Measurements from ENCODE around the gene ABTB2.

Gene ABTB2

GRCh38 chr11:34317666-34318065 lies 40.1 kb downstream of the ABTB2 start:
- DNase-seq (ENCODE audit: extremely low read depth in 1 of 2, low read depth in 1 of 2): no peak

GRCh38 chr11:34317036-34317360 lies 40.8 kb downstream of the ABTB2 start:
- DNase-seq (ENCODE audit: extremely low read depth in 1 of 2, low read depth in 1 of 2): no peak

- DNase-seq (ENCODE audit: extremely low read depth in 1 of 2, low read depth in 1 of 2): no peak
Measured at GRCh38 chr11:34316347-34317035, 41.3 kb downstream of the ABTB2 start.

GRCh38 chr11:34315394-34315793 lies 42.4 kb downstream of the ABTB2 start:
- DNase-seq (ENCODE audit: extremely low read depth in 1 of 2, low read depth in 1 of 2): no peak

- DNase-seq (ENCODE audit: extremely low read depth in 1 of 2, low read depth in 1 of 2): no peak
Measured at GRCh38 chr11:34314936-34315335, 42.9 kb downstream of the ABTB2 start.

DNA sequence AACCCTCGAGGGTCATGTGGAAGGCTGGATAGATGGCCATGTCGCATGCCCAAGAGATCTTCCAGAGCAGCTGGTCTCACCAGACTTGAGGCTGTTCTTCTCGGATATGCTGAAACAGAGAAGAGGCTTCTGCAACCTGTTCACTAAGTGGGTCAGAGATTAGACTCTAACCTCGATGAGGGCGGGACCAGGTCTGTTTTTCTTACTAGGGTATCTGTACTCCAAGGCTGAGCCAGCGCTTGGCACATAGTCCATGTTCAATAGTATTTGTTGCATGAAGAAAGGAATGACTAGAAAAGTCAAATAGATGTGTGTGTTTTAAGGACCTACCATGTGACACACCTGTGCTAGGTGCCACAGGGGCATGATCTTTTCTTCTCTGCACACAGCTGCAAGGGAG lies 43.6 kb downstream of the ABTB2 start:
- DNase-seq (ENCODE audit: extremely low read depth in 1 of 2, low read depth in 1 of 2): no peak

DNA sequence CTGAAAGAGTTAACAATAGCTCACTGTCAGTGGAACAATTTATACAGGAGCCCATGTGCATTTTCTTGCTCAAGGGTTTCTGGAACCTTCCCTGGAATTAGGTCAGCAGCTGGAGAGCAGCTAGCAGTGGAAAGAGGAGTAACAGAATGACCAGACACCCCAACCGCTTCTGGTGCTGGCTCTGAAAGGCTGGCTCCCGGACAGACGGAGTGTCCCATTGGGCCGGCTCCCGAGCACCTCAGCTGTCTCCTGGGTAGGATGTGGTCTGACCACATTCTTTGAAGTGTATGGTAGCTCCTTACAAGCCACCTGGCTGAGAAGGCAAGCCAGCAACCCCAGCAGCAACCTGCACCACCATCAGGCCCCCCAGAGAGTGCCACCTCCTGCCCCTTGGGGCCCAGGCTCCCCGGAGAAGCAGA lies 44.7 kb downstream of the ABTB2 start:
- no peak for DNase-seq (ENCODE audit: extremely low read depth in 1 of 2, low read depth in 1 of 2)

GRCh38 chr11:34311126-34311525 lies 46.7 kb downstream of the ABTB2 start:
- DNase-seq (ENCODE audit: extremely low read depth in 1 of 2, low read depth in 1 of 2): no peak

DNA sequence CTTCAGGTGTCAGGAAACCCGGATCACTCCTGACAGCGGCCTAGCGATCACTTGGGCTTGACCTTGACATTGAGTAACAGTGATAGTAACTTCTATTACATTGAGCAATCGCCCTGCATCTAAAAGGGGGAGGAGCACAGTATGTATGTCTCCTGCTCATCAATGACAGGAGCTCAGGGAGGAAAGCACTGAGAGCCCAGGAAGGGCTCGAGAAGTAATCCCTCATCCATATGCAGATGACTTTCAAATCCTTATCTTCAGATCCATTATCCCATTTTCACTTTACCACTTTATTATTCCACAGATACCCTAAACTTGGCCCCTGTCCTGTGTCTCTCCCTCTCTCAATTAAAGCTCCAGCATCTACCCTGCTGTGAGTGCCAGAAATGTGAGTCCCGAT lies 47.8 kb downstream of the ABTB2 start:
- DNase-seq (ENCODE audit: extremely low read depth in 1 of 2, low read depth in 1 of 2): no peak

DNA sequence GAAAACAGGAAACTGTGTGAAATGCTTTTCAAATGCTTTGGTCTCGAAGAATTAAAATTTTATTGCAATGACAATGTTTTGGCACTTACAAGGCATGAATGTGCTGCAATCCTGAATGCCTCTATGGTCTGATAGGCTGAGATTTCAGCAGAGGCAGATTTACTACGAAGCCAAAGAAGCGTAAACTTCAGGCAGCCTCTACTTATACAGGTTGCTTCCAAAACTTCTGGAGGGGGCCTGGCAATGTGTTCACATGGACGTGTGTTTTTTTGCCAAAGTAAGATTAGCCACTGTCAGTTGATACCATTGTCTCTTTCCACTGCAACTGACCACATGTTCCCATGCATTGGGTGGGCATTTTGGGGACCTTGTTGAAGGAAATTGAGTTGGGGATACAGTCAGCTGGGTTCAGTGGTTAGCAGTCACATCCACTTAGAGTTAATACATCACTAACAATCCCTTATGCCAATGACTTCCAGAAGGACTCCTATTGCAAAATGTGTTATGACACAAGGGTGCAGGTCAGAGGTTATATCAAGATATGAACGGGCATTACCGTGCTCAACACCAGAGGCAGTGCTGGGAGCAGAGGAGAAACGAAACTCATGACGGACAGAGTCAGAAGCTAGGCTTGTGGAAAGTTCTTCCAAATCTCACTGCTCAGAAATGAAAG lies 48.8 kb downstream of the ABTB2 start:
- no peak for DNase-seq (ENCODE audit: extremely low read depth in 1 of 2, low read depth in 1 of 2)

GRCh38 chr11:34308049-34308912 lies 49.5 kb downstream of the ABTB2 start:
- DNase-seq (ENCODE audit: extremely low read depth in 1 of 2, low read depth in 1 of 2): no peak

- DNase-seq (ENCODE audit: extremely low read depth in 1 of 2, low read depth in 1 of 2): no peak
Measured at GRCh38 chr11:34305780-34306179, 52.0 kb downstream of the ABTB2 start.

- DNase-seq (ENCODE audit: extremely low read depth in 1 of 2, low read depth in 1 of 2): no peak
Measured at GRCh38 chr11:34305193-34305592, 52.6 kb downstream of the ABTB2 start.

DNA sequence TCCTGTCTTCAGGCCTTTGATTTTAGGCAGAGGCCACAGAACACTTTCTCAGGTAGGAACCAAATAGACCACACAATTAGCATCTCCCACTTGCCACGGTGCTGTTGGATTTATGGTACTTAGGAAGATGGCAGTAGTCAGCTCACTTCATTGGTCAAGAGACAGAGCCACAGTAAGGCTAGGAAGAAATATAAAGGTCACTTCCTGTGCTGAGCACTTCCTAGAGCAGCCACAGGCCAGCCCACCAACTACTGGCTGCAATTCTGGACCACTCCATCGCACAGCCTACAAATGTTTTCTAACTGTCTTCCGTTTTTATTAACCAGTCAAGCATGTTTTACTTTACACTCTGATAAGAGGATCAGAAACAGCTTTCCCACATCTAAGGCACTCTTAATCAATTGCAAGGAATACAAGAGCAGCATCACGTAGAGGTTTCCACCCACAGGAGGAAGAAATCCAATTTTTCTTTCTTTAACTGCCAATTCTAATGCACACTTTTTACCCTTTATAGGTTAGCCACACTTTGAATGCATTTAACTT lies 54.7 kb downstream of the ABTB2 start:
- DNase-seq (ENCODE audit: extremely low read depth in 1 of 2, low read depth in 1 of 2): no peak

DNA sequence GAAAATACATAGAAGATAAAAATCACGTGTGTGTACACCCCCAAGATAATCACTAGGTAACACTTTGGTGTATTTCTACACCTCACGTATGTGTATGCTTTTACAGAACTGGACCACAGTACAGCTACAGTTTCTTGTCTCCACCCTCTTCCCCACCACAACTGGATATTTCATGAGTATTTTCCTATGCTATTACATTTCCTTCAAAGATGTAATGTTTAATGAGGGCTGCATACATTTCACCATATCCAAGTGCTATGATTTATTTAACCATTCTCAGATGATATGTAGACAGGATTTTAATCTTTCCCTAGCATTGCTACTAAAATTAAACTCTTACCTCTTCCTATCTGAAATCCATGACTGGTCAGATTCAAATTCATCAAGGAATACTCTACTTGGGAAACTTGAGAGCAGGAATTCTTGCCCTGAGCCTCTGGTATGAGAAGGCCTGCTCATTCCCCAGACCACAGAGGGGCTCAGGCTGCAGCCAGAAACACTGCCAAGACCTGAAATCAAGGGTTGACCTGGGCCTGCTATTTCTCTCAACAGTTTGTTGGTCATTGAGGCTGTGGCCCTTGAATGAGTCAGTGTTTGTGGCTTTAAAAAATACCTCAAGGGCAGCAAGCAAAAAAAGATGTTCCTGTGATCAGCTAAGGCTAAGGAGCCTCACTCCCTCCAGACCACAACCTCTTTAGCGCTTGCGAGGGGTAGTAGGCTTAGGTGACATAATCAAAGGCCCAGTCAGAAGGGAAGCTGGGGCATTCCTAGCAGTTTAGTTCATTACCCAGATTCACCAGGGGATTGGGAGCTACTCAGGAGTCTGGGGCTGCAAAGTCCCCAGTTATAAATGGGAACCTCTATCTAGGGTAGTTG lies 55.5 kb downstream of the ABTB2 start:
- no peak for DNase-seq (ENCODE audit: extremely low read depth in 1 of 2, low read depth in 1 of 2)

DNA sequence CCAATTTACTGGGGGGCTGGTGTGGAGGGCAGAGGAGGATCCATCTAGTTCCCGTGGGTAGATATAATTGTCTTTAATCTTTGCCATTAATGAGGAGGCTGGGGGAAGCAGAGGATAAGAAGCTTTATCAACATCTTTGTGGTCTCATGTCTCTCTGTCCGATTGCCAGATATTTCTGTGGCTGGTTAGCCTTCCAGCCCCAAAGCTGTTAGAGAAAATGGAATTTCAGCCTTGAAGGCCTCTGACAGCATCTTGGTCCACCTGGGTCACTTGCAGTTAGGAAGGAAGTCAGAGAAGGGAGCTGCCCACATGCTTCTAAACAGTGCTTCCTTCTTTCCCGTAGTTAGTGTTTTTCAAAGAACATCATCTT lies 56.9 kb downstream of the ABTB2 start:
- no peak for DNase-seq (ENCODE audit: extremely low read depth in 1 of 2, low read depth in 1 of 2)

DNA sequence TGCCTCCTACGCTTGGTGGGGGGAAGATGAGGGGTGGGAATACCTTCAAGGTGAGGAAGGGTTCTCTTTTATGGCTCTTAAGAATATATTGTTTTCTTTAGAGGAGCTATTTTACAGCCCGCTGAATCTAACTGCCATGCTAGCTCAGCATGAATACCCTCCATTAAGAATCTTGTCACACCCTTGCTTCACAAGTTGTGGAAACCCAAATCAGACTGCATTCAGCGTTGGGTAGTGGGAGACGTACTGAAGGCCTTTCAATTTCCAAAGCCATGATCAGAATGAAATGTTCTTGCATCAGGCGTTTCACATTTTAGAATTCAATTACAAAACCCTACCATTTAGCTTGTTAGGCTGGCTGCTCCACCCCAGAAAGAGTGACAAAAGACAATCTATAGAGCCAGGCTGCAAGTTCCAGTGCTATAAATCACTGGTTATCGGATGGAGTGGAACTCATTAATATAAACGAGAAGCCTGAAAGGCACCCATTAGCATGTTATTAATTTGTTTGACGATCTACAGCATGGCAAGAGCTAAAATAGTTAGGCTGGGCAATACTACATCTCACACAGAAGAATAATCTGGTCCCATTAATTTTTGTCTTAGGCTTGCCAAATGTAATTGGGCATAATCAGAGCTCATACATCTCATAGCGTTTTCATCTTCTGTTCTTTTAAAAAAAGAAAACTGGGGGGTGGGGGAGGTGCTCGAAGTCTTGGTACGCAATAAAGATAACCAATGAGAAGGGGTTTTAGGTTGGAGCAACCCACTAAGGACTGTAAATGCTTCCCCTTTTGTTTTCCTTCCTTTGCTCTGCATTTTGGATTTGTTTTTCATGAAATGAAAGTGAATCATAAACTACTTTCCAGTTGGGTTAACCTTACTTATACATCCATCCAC lies 57.5 kb downstream of the ABTB2 start:
- DNase-seq (ENCODE audit: extremely low read depth in 1 of 2, low read depth in 1 of 2): no peak

DNA sequence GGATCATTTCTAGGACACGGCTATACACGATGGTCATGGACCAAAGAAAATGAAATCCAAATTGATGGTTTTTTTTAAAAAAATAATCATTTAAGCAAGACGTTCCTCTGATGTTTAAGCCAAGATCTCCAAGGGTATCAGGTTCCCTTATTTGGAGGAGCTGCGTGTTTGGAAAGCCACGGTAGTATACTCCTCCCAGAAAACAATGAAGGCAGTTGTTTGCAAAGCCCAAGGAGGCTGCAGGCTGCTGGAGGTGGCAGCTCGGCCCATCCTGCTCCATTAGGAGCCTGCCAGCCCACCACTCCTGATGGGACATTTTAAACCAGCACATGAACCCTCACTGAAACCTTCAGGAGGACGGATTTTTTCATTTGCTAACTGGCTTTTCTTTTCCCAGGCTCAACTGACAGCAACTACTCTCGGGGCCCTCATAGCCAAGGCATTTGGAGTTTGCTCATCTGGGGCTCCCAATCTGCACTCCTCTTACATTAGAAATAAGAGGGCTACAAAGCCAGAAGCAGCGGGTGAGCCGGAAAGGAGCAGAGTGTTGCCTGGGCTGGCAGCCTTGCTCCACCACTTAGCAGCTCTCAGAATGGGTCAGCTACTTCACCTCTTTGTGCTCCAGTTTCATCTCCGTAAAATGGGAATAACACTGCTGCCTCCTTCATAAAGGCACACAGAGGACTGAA lies 58.4 kb downstream of the ABTB2 start:
- DNase-seq (ENCODE audit: extremely low read depth in 1 of 2, low read depth in 1 of 2): no peak

- no peak for DNase-seq (ENCODE audit: extremely low read depth in 1 of 2, low read depth in 1 of 2)
Measured at GRCh38 chr11:34298871-34299270, 58.9 kb downstream of the ABTB2 start.

Data from stimulated activated CD8-positive, alpha-beta memory T cell treated with anti-CD3 and anti-CD28 coated beads, Interleukin-7, amount 100 ng/mL, for 48 hours (primary cell).